Neural cell (in vitro differentiated cells): ENCODE results near the gene LCE1F.

ENCODE experiments used
- RAD21 ChIP-seq: fragments of 450-650 bp; conservative IDR thresholded peaks from 2 replicates; pipeline ENCODE4 v1.6.1; 2014; ENCODE audit warnings: antibody characterized with exemption, mild to moderate bottlenecking, moderate library complexity
- TF ChIP-seq, protein P1 (sequence below): fragments of 450-650 bp; IDR thresholded peaks from 2 replicates; pipeline ENCODE4 v1.5.1; 2014; ENCODE audit warnings: antibody characterized with exemption, mild to moderate bottlenecking, moderate library complexity; ENCODE audit not compliant: poor library complexity, severe bottlenecking
- TF ChIP-seq, protein P2 (sequence below): IDR thresholded peaks from 2 replicates; pipeline ENCODE4 v1.6.1; 2012; ENCODE audit warnings: borderline replicate concordance

DNA sequence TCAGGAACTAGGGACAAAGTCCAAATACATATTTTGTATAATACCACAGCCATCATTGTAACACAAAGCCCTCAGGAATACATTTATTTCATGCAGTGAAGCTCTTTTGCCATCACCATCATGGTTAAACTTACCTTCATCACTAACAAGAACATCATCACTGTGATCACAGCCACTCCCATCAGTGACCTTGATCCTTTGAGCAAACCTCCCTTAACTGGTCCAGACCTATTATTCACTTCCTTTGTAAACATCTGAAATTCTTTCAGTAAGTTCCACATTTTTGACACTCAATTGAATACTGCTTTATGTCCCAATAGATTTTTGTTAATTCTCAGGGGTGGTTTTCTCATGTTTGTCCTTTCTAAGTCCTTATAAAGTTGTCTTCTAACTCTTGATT lies 33.3 kb upstream of the LCE1F start:
- TF ChIP-seq, protein P1, sequence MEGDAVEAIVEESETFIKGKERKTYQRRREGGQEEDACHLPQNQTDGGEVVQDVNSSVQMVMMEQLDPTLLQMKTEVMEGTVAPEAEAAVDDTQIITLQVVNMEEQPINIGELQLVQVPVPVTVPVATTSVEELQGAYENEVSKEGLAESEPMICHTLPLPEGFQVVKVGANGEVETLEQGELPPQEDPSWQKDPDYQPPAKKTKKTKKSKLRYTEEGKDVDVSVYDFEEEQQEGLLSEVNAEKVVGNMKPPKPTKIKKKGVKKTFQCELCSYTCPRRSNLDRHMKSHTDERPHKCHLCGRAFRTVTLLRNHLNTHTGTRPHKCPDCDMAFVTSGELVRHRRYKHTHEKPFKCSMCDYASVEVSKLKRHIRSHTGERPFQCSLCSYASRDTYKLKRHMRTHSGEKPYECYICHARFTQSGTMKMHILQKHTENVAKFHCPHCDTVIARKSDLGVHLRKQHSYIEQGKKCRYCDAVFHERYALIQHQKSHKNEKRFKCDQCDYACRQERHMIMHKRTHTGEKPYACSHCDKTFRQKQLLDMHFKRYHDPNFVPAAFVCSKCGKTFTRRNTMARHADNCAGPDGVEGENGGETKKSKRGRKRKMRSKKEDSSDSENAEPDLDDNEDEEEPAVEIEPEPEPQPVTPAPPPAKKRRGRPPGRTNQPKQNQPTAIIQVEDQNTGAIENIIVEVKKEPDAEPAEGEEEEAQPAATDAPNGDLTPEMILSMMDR: no peak
- no peak for TF ChIP-seq RAD21
- TF ChIP-seq, protein P2, sequence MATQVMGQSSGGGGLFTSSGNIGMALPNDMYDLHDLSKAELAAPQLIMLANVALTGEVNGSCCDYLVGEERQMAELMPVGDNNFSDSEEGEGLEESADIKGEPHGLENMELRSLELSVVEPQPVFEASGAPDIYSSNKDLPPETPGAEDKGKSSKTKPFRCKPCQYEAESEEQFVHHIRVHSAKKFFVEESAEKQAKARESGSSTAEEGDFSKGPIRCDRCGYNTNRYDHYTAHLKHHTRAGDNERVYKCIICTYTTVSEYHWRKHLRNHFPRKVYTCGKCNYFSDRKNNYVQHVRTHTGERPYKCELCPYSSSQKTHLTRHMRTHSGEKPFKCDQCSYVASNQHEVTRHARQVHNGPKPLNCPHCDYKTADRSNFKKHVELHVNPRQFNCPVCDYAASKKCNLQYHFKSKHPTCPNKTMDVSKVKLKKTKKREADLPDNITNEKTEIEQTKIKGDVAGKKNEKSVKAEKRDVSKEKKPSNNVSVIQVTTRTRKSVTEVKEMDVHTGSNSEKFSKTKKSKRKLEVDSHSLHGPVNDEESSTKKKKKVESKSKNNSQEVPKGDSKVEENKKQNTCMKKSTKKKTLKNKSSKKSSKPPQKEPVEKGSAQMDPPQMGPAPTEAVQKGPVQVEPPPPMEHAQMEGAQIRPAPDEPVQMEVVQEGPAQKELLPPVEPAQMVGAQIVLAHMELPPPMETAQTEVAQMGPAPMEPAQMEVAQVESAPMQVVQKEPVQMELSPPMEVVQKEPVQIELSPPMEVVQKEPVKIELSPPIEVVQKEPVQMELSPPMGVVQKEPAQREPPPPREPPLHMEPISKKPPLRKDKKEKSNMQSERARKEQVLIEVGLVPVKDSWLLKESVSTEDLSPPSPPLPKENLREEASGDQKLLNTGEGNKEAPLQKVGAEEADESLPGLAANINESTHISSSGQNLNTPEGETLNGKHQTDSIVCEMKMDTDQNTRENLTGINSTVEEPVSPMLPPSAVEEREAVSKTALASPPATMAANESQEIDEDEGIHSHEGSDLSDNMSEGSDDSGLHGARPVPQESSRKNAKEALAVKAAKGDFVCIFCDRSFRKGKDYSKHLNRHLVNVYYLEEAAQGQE: no peak
